NB4 (cell line): Measurements from ENCODE around the gene NCS1.

Source experiments
- DNase-seq: peaks from one replicate; pipeline ENCODE4 v3.0.0; 2010; ENCODE audit warnings: low read depth
- H3K4me3 ChIP-seq: one replicate; pipeline ENCODE4 v1.5.1; 2011; ENCODE audit warnings: mild to moderate bottlenecking, low read depth, low read length, moderate library complexity
- CTCF ChIP-seq: IDR thresholded peaks from one replicate; pipeline ENCODE4 v1.5.1; 2012; ENCODE audit warnings: low read depth, low read length
- MAX ChIP-seq: IDR thresholded peaks from 2 replicates; pipeline ENCODE4 v1.6.1; 2011; ENCODE audit warnings: low read depth, low read length
- MYC ChIP-seq: IDR thresholded peaks from 2 replicates; pipeline ENCODE4 v1.6.1; 2011; ENCODE audit warnings: low read depth, low read length
- POLR2A ChIP-seq: IDR thresholded peaks from 2 replicates; pipeline ENCODE4 v1.6.1; 2011; ENCODE audit warnings: mild to moderate bottlenecking; ENCODE audit not compliant: insufficient read length; ENCODE audit errors: extremely low read depth

Gene NCS1

GRCh38 chr9:130264414-130265350 is 92.5 kb downstream of the NCS1 start:
- H3K4me3 ChIP-seq: no peak overlapping the region
- TF ChIP-seq MYC (no peak), CTCF (no peak), POLR2A (no peak)
- no peak for DNase-seq

GRCh38 chr9:130265431-130266235 is 93.4 kb downstream of the NCS1 start, which contains the start of gene HMCN2:
Gene HMCN2 (plus strand): TSS chr9:130265760. CDS start chr9:130265879, 119 bp downstream.
- H3K4me3 ChIP-seq: no peak within 1 kb of the TSS

GRCh38 chr9:130266236-130267098 is 94.3 kb downstream of the NCS1 start:
- no peak for DNase-seq
- no peak overlapping the region for H3K4me3 ChIP-seq
- TF ChIP-seq CTCF (no peak), POLR2A (no peak), MAX (no peak), MYC (no peak)

More at GRCh38 chr9:130265431-130266235, 93.4 kb downstream of the NCS1 start, which contains the start of gene HMCN2:
- DNase-seq: peak; percentile 40
- TF ChIP-seq MAX: no peak
- TF ChIP-seq CTCF: no peak
- TF ChIP-seq MYC: no peak
- no peak for TF ChIP-seq POLR2A

- no peak overlapping the region for H3K4me3 ChIP-seq
- DNase-seq: no peak
- TF ChIP-seq MYC: no peak
- no peak for TF ChIP-seq MAX
- TF ChIP-seq POLR2A: no peak
- TF ChIP-seq CTCF: no peak
Observed at GRCh38 chr9:130267930-130268329, 95.7 kb downstream of the NCS1 start.

GRCh38 chr9:130268521-130269211 is 96.5 kb downstream of the NCS1 start:
- H3K4me3 ChIP-seq: no peak overlapping the region
- TF ChIP-seq POLR2A: no peak
- no peak for TF ChIP-seq MAX
- TF ChIP-seq CTCF: no peak
- no peak for TF ChIP-seq MYC
- peak; percentile 66 for DNase-seq
